ENCODE measurements around the gene DOCK7. TPM values are rescaled to one million over a fixed set of nuclear protein-coding genes. Genes with fewer than 3 reads are reported as not detected.
A peak's percentile ranks its signal among the peaks of the same experiment; 100 is the strongest.

Gene DOCK7
- total and polyA plus RNA-seq, 2 of the 13 experiments (the other 11 are each of a cell fraction or from before 2014, with no cell fraction given) = 45.7 to 67.2 TPM

DNA sequence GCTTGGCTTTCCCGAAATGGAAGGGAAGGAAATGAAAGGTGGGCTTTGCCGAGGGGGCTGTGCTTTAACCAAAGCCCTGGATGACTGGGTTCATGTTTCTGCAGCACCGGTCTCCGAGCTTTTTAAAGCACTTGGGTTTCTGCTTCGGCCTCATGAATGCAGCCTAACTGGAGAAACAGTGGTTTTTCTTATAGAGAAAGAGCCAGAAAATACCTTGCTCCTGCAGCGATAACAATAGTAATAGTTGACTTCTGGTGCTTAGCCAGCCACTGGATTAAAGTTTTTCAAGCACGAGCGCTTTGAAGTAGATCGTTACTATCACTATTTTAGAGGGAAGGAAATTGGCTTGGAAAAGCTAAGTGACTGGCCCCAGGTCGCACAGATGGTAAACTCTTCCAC is 500 bp upstream of the DOCK7 start (continued):
- TF ChIP-seq, protein P1, sequence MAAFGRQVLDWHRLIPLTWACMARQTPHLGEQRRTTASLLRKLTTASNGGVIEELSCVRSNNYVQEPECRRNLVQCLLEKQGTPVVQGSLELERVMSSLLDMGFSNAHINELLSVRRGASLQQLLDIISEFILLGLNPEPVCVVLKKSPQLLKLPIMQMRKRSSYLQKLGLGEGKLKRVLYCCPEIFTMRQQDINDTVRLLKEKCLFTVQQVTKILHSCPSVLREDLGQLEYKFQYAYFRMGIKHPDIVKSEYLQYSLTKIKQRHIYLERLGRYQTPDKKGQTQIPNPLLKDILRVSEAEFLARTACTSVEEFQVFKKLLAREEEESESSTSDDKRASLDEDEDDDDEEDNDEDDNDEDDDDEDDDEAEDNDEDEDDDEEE (CRISPR knock-in tag; IDR thresholded peaks at IDR 0.05) = no peak
- TF ChIP-seq RNF219 (CRISPR knock-in tag; IDR thresholded peaks at IDR 0.05) = no peak
- TF ChIP-seq SPEN (CRISPR knock-in tag; IDR thresholded peaks at IDR 0.05; ENCODE audit: low read depth) = peak; percentile 5; the same call in 1 of the 2 replicates
- TF ChIP-seq, protein P2, sequence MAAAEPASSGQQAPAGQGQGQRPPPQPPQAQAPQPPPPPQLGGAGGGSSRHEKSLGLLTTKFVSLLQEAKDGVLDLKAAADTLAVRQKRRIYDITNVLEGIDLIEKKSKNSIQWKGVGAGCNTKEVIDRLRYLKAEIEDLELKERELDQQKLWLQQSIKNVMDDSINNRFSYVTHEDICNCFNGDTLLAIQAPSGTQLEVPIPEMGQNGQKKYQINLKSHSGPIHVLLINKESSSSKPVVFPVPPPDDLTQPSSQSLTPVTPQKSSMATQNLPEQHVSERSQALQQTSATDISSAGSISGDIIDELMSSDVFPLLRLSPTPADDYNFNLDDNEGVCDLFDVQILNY (CRISPR knock-in tag; conservative IDR thresholded peaks at IDR 0.05) = no peak
- TF ChIP-seq E2F1 (CRISPR knock-in tag; IDR thresholded peaks at IDR 0.05) = 0 out of 2 replicates have a peak, but pooled peaks have one; percentile 34
- TF ChIP-seq ZNF788 (CRISPR knock-in tag; IDR thresholded peaks at IDR 0.05; ENCODE audit: borderline replicate concordance) = 0 out of 2 replicates have a peak, but pooled peaks have one; percentile 9
- TF ChIP-seq, protein P3, sequence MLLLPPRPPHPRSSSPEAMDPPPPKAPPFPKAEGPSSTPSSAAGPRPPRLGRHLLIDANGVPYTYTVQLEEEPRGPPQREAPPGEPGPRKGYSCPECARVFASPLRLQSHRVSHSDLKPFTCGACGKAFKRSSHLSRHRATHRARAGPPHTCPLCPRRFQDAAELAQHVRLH (CRISPR knock-in tag; IDR thresholded peaks at IDR 0.05; ENCODE audit: borderline replicate concordance, low read depth) = peak; percentile 2; the same call in 1 of the 2 replicates
- TF ChIP-seq LCORL (IDR thresholded peaks at IDR 0.05) = no peak
- peak; percentile 14; the same call in 1 of the 2 replicates for TF ChIP-seq LCORL (CRISPR knock-in tag; IDR thresholded peaks at IDR 0.05)
- TF ChIP-seq ZKSCAN5 (CRISPR knock-in tag; IDR thresholded peaks at IDR 0.05) = no peak
- no peak for TF ChIP-seq CCAR2 (optimal IDR thresholded peaks at IDR 0.05; ENCODE audit: low read depth, low read length)
- no peak for TF ChIP-seq ZBTB42 (CRISPR knock-in tag; IDR thresholded peaks at IDR 0.05)
- TF ChIP-seq, protein P4, sequence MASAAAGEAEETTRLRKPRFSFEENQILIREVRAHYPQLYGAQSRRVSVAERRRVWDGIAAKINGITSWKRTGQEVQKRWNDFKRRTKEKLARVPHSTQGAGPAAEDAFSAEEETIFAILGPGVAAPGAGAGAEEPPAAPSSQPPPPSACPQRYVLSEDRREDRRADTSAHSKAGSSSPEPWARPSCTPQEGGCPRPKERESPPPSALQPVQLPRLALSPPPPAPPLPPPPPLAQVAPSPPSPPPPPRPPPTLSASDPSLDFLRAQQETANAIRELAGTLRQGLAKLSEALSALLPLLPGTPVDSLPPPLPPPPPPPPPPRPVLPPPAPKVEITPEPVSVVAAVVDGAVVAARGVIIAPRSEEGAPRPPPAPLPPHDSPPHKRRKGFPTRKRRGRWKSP (CRISPR knock-in tag; IDR thresholded peaks at IDR 0.05) = 0 out of 2 replicates have a peak, but pooled peaks have one; percentile 45
- TF ChIP-seq TAF1 (CRISPR knock-in tag; IDR thresholded peaks at IDR 0.05) = peak; percentile 18; the same call in 1 of the 2 replicates
- TF ChIP-seq, protein P5, sequence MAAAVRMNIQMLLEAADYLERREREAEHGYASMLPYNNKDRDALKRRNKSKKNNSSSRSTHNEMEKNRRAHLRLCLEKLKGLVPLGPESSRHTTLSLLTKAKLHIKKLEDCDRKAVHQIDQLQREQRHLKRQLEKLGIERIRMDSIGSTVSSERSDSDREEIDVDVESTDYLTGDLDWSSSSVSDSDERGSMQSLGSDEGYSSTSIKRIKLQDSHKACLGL (CRISPR knock-in tag; IDR thresholded peaks at IDR 0.05) = no peak
- no peak for TF ChIP-seq ZNF550 (CRISPR knock-in tag; IDR thresholded peaks at IDR 0.05; ENCODE audit: borderline replicate concordance)
- TF ChIP-seq KDM5B (CRISPR knock-in tag; IDR thresholded peaks at IDR 0.05; ENCODE audit: borderline replicate concordance) = no peak
- no peak for TF ChIP-seq EED (CRISPR knock-in tag; IDR thresholded peaks at IDR 0.05)

Data from HepG2 (cell line).